DND-41 (cell line): ENCODE measurements around the gene ADAMTS12.

ENCODE experiments used
- EZH2 ChIP-seq: IDR thresholded peaks from 3 replicates; pipeline ENCODE4 v1.6.1; 2012; ENCODE audit warnings: borderline replicate concordance, low read depth, mild to moderate bottlenecking, moderate library complexity, low read length, inconsistent platforms; ENCODE audit not compliant: severe bottlenecking
- TF ChIP-seq, protein P1 (sequence below): IDR thresholded peaks from 2 replicates; pipeline ENCODE4 v1.5.1; 2012; ENCODE audit warnings: borderline replicate concordance, low read length, moderate library complexity, mild to moderate bottlenecking; ENCODE audit not compliant: poor library complexity, severe bottlenecking; ENCODE audit errors: extremely low read depth

GRCh38 chr5:33901156-33901555 is 9.4 kb upstream of the ADAMTS12 start:
- TF ChIP-seq EZH2, result no peak
- TF ChIP-seq, protein P1, sequence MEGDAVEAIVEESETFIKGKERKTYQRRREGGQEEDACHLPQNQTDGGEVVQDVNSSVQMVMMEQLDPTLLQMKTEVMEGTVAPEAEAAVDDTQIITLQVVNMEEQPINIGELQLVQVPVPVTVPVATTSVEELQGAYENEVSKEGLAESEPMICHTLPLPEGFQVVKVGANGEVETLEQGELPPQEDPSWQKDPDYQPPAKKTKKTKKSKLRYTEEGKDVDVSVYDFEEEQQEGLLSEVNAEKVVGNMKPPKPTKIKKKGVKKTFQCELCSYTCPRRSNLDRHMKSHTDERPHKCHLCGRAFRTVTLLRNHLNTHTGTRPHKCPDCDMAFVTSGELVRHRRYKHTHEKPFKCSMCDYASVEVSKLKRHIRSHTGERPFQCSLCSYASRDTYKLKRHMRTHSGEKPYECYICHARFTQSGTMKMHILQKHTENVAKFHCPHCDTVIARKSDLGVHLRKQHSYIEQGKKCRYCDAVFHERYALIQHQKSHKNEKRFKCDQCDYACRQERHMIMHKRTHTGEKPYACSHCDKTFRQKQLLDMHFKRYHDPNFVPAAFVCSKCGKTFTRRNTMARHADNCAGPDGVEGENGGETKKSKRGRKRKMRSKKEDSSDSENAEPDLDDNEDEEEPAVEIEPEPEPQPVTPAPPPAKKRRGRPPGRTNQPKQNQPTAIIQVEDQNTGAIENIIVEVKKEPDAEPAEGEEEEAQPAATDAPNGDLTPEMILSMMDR, result no peak
